Trophoblast cell (in vitro differentiated cells and primary cell): ENCODE results near the gene HTRA3.

Experiments used
- DNase-seq, 2 donors: peaks; one replicate each; pipeline ENCODE4 v3.0.0-alpha.2; 2016
- H2AFZ ChIP-seq: 2 replicates; pipeline ENCODE4 v1.6.1; 2013; ENCODE audit warnings: low read length, moderate library complexity, mild to moderate bottlenecking; ENCODE audit not compliant: insufficient read depth, poor library complexity
- H2AK5ac ChIP-seq: 2 replicates; pipeline ENCODE4 v1.6.1; 2013; ENCODE audit warnings: mild to moderate bottlenecking, low read length
- H2BK120ac ChIP-seq: 2 replicates; pipeline ENCODE4 v1.6.1; 2013; ENCODE audit warnings: low read length, mild to moderate bottlenecking, moderate library complexity; ENCODE audit not compliant: insufficient read depth, poor library complexity
- H2BK12ac ChIP-seq: 2 replicates; pipeline ENCODE4 v1.6.1; 2013; ENCODE audit warnings: mild to moderate bottlenecking, low read length, moderate library complexity
- H2BK5ac ChIP-seq: 2 replicates; pipeline ENCODE4 v1.6.1; 2013; ENCODE audit warnings: low read length, low read depth, moderate library complexity, mild to moderate bottlenecking; ENCODE audit not compliant: poor library complexity
- H3K14ac ChIP-seq: 2 replicates; pipeline ENCODE4 v1.6.1; 2013; ENCODE audit warnings: mild to moderate bottlenecking, low read length
- H3K18ac ChIP-seq: 2 replicates; pipeline ENCODE4 v1.6.1; 2013; ENCODE audit warnings: mild to moderate bottlenecking, low read length
- H3K23ac ChIP-seq: 2 replicates; pipeline ENCODE4 v1.6.1; 2013; ENCODE audit warnings: low read length
- H3K27ac ChIP-seq: 2 replicates; pipeline ENCODE4 v1.5.1; 2013; ENCODE audit warnings: low read depth, mild to moderate bottlenecking, inconsistent platforms, low read length, moderate library complexity
- H3K27me3 ChIP-seq: 2 replicates; pipeline ENCODE4 v1.6.1; 2013; ENCODE audit warnings: inconsistent platforms, mild to moderate bottlenecking, low read length, moderate library complexity; ENCODE audit not compliant: insufficient read depth
- H3K36me3 ChIP-seq, 2 experiments: 1 replicate in 1 of 2; 2 replicates in 1 of 2; pipeline ENCODE4 v1.6.1; 2013; ENCODE audit warnings: low read length in 2 of 2, mild to moderate bottlenecking in 2 of 2, moderate library complexity in 1 of 2; ENCODE audit not compliant: insufficient read depth in 2 of 2, control insufficient read depth in 1 of 2
- H3K4ac ChIP-seq: 2 replicates; pipeline ENCODE4 v1.6.1; 2013; ENCODE audit warnings: low read depth, mild to moderate bottlenecking, low read length, moderate library complexity
- H3K4me1 ChIP-seq, 2 experiments: 1 replicate in 1 of 2; 2 replicates in 1 of 2; pipeline ENCODE4 v1.6.1; 2013; ENCODE audit warnings: low read length in 2 of 2, mild to moderate bottlenecking in 2 of 2, moderate library complexity in 1 of 2; ENCODE audit not compliant: insufficient read depth in 2 of 2, control insufficient read depth in 1 of 2
- H3K4me2 ChIP-seq: 2 replicates; pipeline ENCODE4 v1.6.1; 2013; ENCODE audit warnings: inconsistent platforms, mild to moderate bottlenecking, low read length, moderate library complexity
- H3K4me3 ChIP-seq: 2 replicates; pipeline ENCODE4 v1.5.1; 2013; ENCODE audit warnings: mild to moderate bottlenecking, low read depth, low read length, inconsistent platforms
- H3K79me1 ChIP-seq: one replicate; pipeline ENCODE4 v1.6.1; 2013; ENCODE audit warnings: low read length
- H3K79me2 ChIP-seq: 2 replicates; pipeline ENCODE4 v1.6.1; 2013; ENCODE audit warnings: low read length, mild to moderate bottlenecking; ENCODE audit not compliant: control insufficient read depth, insufficient read depth, poor library complexity
- H3K9ac ChIP-seq: 2 replicates; pipeline ENCODE4 v1.6.1; 2013; ENCODE audit warnings: mild to moderate bottlenecking, low read length
- H3K9me3 ChIP-seq: 2 replicates; pipeline ENCODE4 v1.6.1; 2013; ENCODE audit warnings: low read depth, mild to moderate bottlenecking, control low read depth, inconsistent platforms, low read length; ENCODE audit not compliant: insufficient read depth
- H4K12ac ChIP-seq: 2 replicates; pipeline ENCODE4 v1.6.1; 2013; ENCODE audit warnings: low read depth, mild to moderate bottlenecking, low read length, moderate library complexity
- H4K8ac ChIP-seq: 2 replicates; pipeline ENCODE4 v1.6.1; 2013; ENCODE audit warnings: low read depth, mild to moderate bottlenecking, low read length, moderate library complexity
- H4K91ac ChIP-seq: one replicate; pipeline ENCODE4 v1.6.1; 2013; ENCODE audit warnings: low read depth, mild to moderate bottlenecking, low read length, moderate library complexity
- WGBS: extraction: QIAGEN DNeasy Blood & Tissue Kit; methylation state at CpG from one replicate; pipeline ENCODE4 v1.1.7; 2013; ENCODE audit warnings: missing lambda C conversion rate; ENCODE audit not compliant: insufficient read length, insufficient coverage; ENCODE audit errors: extremely low coverage; 5-methylcytosine and 5-hydroxymethylcytosine counted together

Gene HTRA3

DNA sequence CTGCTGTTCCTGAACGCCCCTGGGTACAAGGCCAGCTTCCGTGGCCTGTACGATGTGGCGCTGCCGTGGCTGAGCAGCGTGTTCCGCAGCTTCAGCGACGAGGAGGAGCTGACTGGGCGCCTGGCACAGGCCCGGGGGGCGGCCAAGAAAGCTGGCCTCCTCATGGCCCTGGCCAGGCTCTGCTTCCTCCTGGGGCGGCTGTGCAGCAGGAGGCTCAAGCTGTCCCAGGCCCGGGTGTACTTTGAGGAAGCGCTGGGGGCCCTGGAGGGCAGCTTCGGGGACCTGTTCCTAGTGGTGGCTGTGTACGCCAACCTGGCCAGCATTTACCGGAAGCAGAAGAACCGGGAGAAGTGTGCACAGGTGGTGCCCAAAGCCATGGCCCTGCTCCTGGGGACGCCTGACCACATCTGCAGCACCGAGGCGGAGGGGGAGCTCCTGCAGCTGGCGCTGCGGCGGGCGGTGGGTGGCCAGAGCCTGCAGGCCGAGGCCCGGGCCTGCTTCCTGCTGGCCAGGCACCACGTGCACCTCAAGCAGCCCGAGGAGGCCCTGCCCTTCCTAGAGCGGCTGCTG is 42.3 kb upstream of the HTRA3 start:
- H4K91ac ChIP-seq = peak overlapping the region; percentile 86
- DNase-seq = no peak
- no peaks in the 10 kb centered on the region for H3K9me3 ChIP-seq
- H3K4me1 ChIP-seq = peaks cover 19 to 29% of the 10 kb centered on the region in 2 experiments
- H3K79me1 ChIP-seq = peaks cover 28% of the 10 kb centered on the region
- H3K27me3 ChIP-seq = no peaks in the 10 kb centered on the region
- H2AFZ ChIP-seq = peak overlapping the region; percentile 3
- H3K4ac ChIP-seq = peak overlapping the region; percentile 25
- H3K14ac ChIP-seq = peak overlapping the region; percentile 56
- H2BK12ac ChIP-seq = peak overlapping the region; percentile 70
- H3K79me2 ChIP-seq = peaks cover 5% of the 10 kb centered on the region
- H2BK120ac ChIP-seq = peak overlapping the region; percentile 83
- no peak overlapping the region for H3K4me3 ChIP-seq
- H3K9ac ChIP-seq = no peak overlapping the region
- peaks cover 26 to 29% of the 10 kb centered on the region in 2 experiments for H3K36me3 ChIP-seq
- peak overlapping the region; percentile 56 for H3K18ac ChIP-seq
- H4K8ac ChIP-seq = no peak overlapping the region
- no peak overlapping the region for H3K27ac ChIP-seq
- peak overlapping the region; percentile 80 for H2AK5ac ChIP-seq
- WGBS = no CpG with 5 or more reads among the region's 31 CpGs
- peak overlapping the region; percentile 46 for H2BK5ac ChIP-seq
- no peak overlapping the region for H3K4me2 ChIP-seq
- no peak overlapping the region for H4K12ac ChIP-seq
- no peak overlapping the region for H3K23ac ChIP-seq

DNA sequence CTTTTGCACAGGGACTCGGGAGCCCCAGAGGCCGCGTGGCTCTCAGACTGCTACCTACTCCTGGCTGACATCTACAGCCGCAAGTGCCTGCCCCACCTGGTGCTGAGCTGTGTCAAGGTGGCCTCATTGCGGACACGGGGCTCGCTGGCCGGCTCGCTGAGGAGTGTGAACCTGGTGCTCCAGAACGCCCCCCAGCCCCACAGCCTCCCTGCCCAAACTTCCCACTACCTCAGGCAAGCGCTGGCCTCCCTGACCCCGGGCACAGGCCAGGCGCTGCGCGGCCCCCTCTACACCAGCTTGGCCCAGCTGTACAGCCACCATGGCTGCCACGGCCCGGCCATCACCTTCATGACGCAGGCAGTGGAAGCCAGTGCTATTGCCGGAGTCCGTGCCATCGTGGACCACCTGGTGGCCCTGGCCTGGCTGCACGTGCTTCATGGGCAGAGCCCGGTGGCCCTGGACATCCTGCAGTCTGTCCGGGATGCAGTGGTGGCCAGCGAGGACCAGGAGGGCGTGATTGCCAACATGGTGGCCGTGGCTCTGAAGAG is 41.7 kb upstream of the HTRA3 start:
- Histone ChIP-seq H2BK12ac (peak overlapping the region; percentile 81), H4K8ac (no peak overlapping the region), H3K9ac (no peak overlapping the region), H3K4ac (peak overlapping the region; percentile 16), H3K36me3 (peaks cover 29 to 30% of the 10 kb centered on the region in 2 experiments), H4K91ac (peak overlapping the region; percentile 86), H4K12ac (no peak overlapping the region), H3K4me3 (no peak overlapping the region), H3K4me1 (peaks cover 19 to 29% of the 10 kb centered on the region in 2 experiments), H2BK5ac (no peak overlapping the region), H3K27me3 (no peaks in the 10 kb centered on the region), H3K79me2 (peaks cover 5% of the 10 kb centered on the region), H3K18ac (peak overlapping the region; percentile 26), H3K23ac (no peak overlapping the region), H3K4me2 (no peak overlapping the region), H2BK120ac (peak overlapping the region; percentile 27), H3K9me3 (no peaks in the 10 kb centered on the region), H3K14ac (peak overlapping the region; percentile 62), H3K27ac (no peak overlapping the region), H2AFZ (peak overlapping the region; percentile 4), H2AK5ac (peak overlapping the region; percentile 19), H3K79me1 (peaks cover 28% of the 10 kb centered on the region)
- WGBS = no CpG with 5 or more reads among the region's 27 CpGs
- DNase-seq = no peak

DNA sequence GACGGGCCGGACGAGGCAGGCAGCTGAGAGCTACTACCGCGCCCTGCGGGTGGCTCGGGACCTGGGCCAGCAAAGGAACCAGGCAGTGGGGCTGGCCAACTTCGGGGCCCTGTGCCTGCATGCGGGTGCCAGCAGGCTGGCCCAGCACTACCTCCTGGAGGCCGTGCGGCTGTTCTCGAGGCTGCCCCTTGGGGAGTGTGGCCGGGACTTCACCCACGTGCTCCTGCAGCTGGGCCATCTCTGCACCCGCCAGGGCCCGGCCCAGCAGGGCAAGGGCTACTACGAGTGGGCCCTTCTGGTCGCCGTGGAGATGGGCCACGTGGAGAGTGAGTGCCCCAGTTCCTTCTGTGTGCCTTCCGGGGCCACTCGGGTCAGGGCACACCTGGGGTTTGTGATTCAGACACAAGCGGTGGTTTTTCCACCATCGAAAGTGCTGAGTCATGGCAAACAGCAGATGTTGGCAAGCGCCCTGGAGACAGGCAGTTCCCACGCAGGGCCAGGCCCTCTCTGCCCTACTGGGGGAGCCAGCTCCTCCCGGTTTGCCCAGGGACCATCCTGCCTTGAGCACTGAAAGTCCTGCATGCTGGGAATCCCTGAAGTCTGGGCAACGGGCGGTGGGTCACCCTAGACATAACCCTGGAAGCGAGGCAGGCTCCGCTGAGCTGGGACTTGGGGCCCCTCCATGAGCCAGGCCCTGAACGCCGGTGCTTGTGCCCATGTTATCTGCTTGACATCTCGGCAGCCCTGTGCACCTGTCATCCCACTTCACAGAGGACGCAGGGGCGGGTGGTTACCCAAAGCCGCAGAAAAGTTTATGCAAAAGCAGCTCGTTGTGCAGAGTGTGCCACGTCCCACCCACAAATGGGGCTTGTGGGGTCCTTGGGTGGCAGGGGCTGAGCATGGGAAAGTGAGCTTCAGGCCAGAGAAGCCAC is 41.0 kb upstream of the HTRA3 start:
- Histone ChIP-seq H4K91ac (peak overlapping the region; percentile 86), H3K4ac (peak overlapping the region; percentile 16), H4K12ac (no peak overlapping the region), H3K36me3 (peaks cover 29 to 33% of the 10 kb centered on the region in 2 experiments), H2BK5ac (no peak overlapping the region), H2BK12ac (peak overlapping the region; percentile 81), H3K23ac (no peak overlapping the region), H2AFZ (peak overlapping the region; percentile 13), H3K79me1 (peaks cover 28% of the 10 kb centered on the region), H3K9me3 (no peaks in the 10 kb centered on the region), H2BK120ac (peak overlapping the region; percentile 27), H3K27ac (no peak overlapping the region), H3K18ac (peak overlapping the region; percentile 34), H3K9ac (no peak overlapping the region), H3K14ac (peak overlapping the region; percentile 62), H2AK5ac (peak overlapping the region; percentile 19), H3K4me2 (no peak overlapping the region), H3K4me1 (peaks cover 19 to 29% of the 10 kb centered on the region in 2 experiments), H4K8ac (peak overlapping the region; percentile 24), H3K27me3 (no peaks in the 10 kb centered on the region), H3K4me3 (no peak overlapping the region), H3K79me2 (peaks cover 5% of the 10 kb centered on the region)
- no CpG with 5 or more reads among the region's 39 CpGs for WGBS
- peak in 1 of 2 donors; percentile 6 for DNase-seq

DNA sequence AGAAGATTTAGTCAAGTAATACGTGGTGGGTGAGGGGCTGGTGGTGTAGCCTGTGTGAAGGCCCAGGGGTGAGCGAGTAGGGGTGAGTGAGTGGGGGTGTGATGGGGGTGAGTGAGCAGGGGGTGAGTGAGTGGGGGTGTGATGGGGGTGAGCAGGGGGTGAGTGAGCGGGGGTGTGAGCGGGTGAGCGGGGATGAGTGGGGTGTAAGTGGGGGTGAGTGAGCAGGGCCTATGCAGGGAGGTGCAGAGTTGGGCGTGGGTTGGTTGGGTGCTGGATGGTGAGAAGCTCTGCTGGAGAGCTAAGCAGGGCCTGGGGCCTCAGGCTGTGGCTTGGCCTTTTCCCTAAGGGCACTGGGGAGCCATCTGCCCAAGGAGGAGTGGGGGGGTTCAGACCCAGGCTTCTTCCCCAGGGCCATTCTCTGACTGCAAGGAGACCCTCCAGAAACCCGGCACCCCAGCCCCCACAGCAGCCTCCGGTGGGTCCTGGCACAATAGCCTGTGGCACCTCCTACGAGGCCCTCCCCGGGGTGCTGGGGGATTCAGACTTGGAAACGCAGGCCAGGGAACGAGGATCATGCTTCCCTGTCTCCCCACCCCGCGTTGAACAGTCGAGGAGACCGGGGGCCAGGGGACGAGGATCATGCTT is 40.1 kb upstream of the HTRA3 start:
- Histone ChIP-seq H3K79me2 (peaks cover 5% of the 10 kb centered on the region), H2BK12ac (peak overlapping the region; percentile 47), H3K9ac (no peak overlapping the region), H3K79me1 (peaks cover 28% of the 10 kb centered on the region), H2BK120ac (no peak overlapping the region), H3K4me2 (no peak overlapping the region), H3K4me3 (no peak overlapping the region), H3K4ac (no peak overlapping the region), H3K14ac (no peak overlapping the region), H4K8ac (peak overlapping the region; percentile 7), H3K27me3 (no peaks in the 10 kb centered on the region), H4K12ac (no peak overlapping the region), H3K18ac (no peak overlapping the region), H3K9me3 (no peaks in the 10 kb centered on the region), H2AFZ (no peak overlapping the region), H3K27ac (no peak overlapping the region), H3K36me3 (peaks cover 29 to 32% of the 10 kb centered on the region in 2 experiments), H2BK5ac (no peak overlapping the region), H4K91ac (peak overlapping the region; percentile 29), H3K23ac (no peak overlapping the region), H3K4me1 (peaks cover 19 to 29% of the 10 kb centered on the region in 2 experiments), H2AK5ac (no peak overlapping the region)
- no peak for DNase-seq
- WGBS = 100% methylated on average over 3 of the region's 17 CpGs
